SK-N-SH treated with all-trans-retinoic acid at 6 μM for 48 hours (cell line): ENCODE data around the gene QSOX2.

Source experiments
- ATAC-seq: fragments of 200-7000 bp; cut with Tn5 transposase; 3 replicates; pipeline ENCODE4 v1.9.1; 2020; ENCODE audit warnings: mild to moderate bottlenecking, moderate library complexity
- ARNTL ChIP-seq: fragments of 450-650 bp; formaldehyde crosslinking; IDR thresholded peaks from 2 replicates; pipeline ENCODE4 v1.5.0; 2020; ENCODE audit warnings: low read depth, mild to moderate bottlenecking, moderate library complexity, borderline replicate concordance
- BACH2 ChIP-seq: fragments of 250-450 bp; sonication (Bioruptor Pico); IDR thresholded peaks from 2 replicates; pipeline ENCODE4 v1.9.0; 2021; ENCODE audit warnings: mild to moderate bottlenecking, borderline replicate concordance
- CREB5 ChIP-seq: fragments of 250-450 bp; sonication (Bioruptor Pico); IDR thresholded peaks from 2 replicates; pipeline ENCODE4 v1.5.1; 2020; ENCODE audit warnings: low read depth, mild to moderate bottlenecking, moderate library complexity
- CSRNP3 ChIP-seq: fragments of 250-450 bp; sonication (Bioruptor Pico); IDR thresholded peaks from 2 replicates; pipeline ENCODE4 v1.5.1; 2021; ENCODE audit warnings: mild to moderate bottlenecking, moderate library complexity
- ESRRG ChIP-seq: fragments of 250-450 bp; sonication (Bioruptor Pico); IDR thresholded peaks from 2 replicates; pipeline ENCODE4 v1.6.1; 2021; ENCODE audit warnings: mild to moderate bottlenecking
- GLIS3 ChIP-seq: fragments of 250-450 bp; sonication (Bioruptor Pico); IDR thresholded peaks from 2 replicates; pipeline ENCODE4 v1.5.0; 2020; ENCODE audit warnings: mild to moderate bottlenecking, moderate library complexity
- ISL1 ChIP-seq: fragments of 250-450 bp; sonication (Bioruptor Pico); IDR thresholded peaks from 2 replicates; pipeline ENCODE4 v2.1.2; 2022; ENCODE audit warnings: mild to moderate bottlenecking, moderate library complexity
- PATZ1 ChIP-seq: fragments of 250-450 bp; sonication (Bioruptor Pico); IDR thresholded peaks from 2 replicates; pipeline ENCODE4 v1.8.0; 2020; ENCODE audit warnings: mild to moderate bottlenecking, moderate library complexity, borderline replicate concordance
- POU6F1 ChIP-seq: fragments of 250-450 bp; sonication (Bioruptor Pico); IDR thresholded peaks from 2 replicates; pipeline ENCODE4 v1.8.0; 2021; ENCODE audit warnings: low read depth, mild to moderate bottlenecking, moderate library complexity, borderline replicate concordance
- PPARA ChIP-seq: fragments of 250-450 bp; sonication (Bioruptor Pico); IDR thresholded peaks from 2 replicates; pipeline ENCODE4 v1.5.0; 2020; ENCODE audit warnings: mild to moderate bottlenecking, borderline replicate concordance
- RARB ChIP-seq: fragments of 250-450 bp; sonication (Bioruptor Pico); IDR thresholded peaks from 2 replicates; pipeline ENCODE4 v1.8.0; 2021; ENCODE audit warnings: mild to moderate bottlenecking, moderate library complexity
- TCF4 ChIP-seq: fragments of 250-450 bp; sonication (Bioruptor Pico); IDR thresholded peaks from 2 replicates; pipeline ENCODE4 v1.8.0; 2021; ENCODE audit warnings: mild to moderate bottlenecking, moderate library complexity, borderline replicate concordance
- TOX ChIP-seq: fragments of 250-450 bp; sonication (Bioruptor Pico); IDR thresholded peaks from 2 replicates; pipeline ENCODE4 v1.8.0; 2021; ENCODE audit warnings: mild to moderate bottlenecking, moderate library complexity, borderline replicate concordance
- TSHZ2 ChIP-seq: fragments of 250-450 bp; sonication (Bioruptor Pico); IDR thresholded peaks from 2 replicates; pipeline ENCODE4 v1.5.0; 2020; ENCODE audit warnings: mild to moderate bottlenecking, moderate library complexity
- ZC3H10 ChIP-seq: fragments of 250-450 bp; sonication (Bioruptor Pico); IDR thresholded peaks from 2 replicates; pipeline ENCODE4 v1.5.1; 2021; ENCODE audit warnings: mild to moderate bottlenecking, moderate library complexity
- ZFP3 ChIP-seq: fragments of 250-450 bp; sonication (Bioruptor Pico); IDR thresholded peaks from 2 replicates; pipeline ENCODE4 v1.5.0; 2020; ENCODE audit warnings: mild to moderate bottlenecking, moderate library complexity
- ZFP30 ChIP-seq: fragments of 450-650 bp; formaldehyde crosslinking; IDR thresholded peaks from 2 replicates; pipeline ENCODE4 v1.5.0; 2022; ENCODE audit warnings: mild to moderate bottlenecking, moderate library complexity
- ZNF565 ChIP-seq: fragments of 450-650 bp; formaldehyde crosslinking; conservative IDR thresholded peaks from 2 replicates; pipeline ENCODE4 v1.5.0; 2020; ENCODE audit warnings: low read depth, mild to moderate bottlenecking, moderate library complexity
- ZNF70 ChIP-seq: fragments of 450-650 bp; formaldehyde crosslinking; IDR thresholded peaks from 2 replicates; pipeline ENCODE4 v1.5.0; 2020; ENCODE audit warnings: mild to moderate bottlenecking, moderate library complexity
- ZNF8 ChIP-seq: fragments of 450-650 bp; formaldehyde crosslinking; IDR thresholded peaks from 2 replicates; pipeline ENCODE4 v1.5.0; 2020; ENCODE audit warnings: mild to moderate bottlenecking, moderate library complexity

QSOX2 gene

GRCh38 chr9:136178061-136178772 lies 67.4 kb downstream of the QSOX2 start:
- TF ChIP-seq TSHZ2 (CRISPR knock-in tag) (no peak), PATZ1 (no peak), TOX (CRISPR knock-in tag) (no peak), CSRNP3 (CRISPR knock-in tag) (no peak), ARNTL (CRISPR knock-in tag) (no peak), PPARA (CRISPR knock-in tag) (no peak), ZNF8 (CRISPR knock-in tag) (no peak), ISL1 (no peak), RARB (CRISPR knock-in tag) (no peak), ZFP3 (no peak)
- ATAC-seq, result peak; percentile 55

- TF ChIP-seq TCF4 (CRISPR knock-in tag), result peak; percentile 19; the same call in 1 of the 2 replicates
- no peak for TF ChIP-seq RARB (CRISPR knock-in tag)
- TF ChIP-seq, all 23 proteins: peak for 1
- peak; percentile 23 for ATAC-seq
Observed at GRCh38 chr9:136177224-136177623, 68.4 kb downstream of the QSOX2 start.

GRCh38 chr9:136175616-136176197 lies 69.9 kb downstream of the QSOX2 start:
- TF ChIP-seq ZNF70 (CRISPR knock-in tag), result no peak
- TF ChIP-seq CREB5 (CRISPR knock-in tag), result no peak
- no peak for TF ChIP-seq ZNF565 (CRISPR knock-in tag)
- TF ChIP-seq ZFP3, result no peak
- no peak for TF ChIP-seq ISL1
- TF ChIP-seq RARB (CRISPR knock-in tag), result no peak
- no peak for TF ChIP-seq TCF4 (CRISPR knock-in tag)
- no peak for TF ChIP-seq POU6F1 (CRISPR knock-in tag)
- TF ChIP-seq ESRRG (CRISPR knock-in tag), result no peak
- no peak for TF ChIP-seq PPARA (CRISPR knock-in tag)
- no peak for TF ChIP-seq PATZ1
- no peak for TF ChIP-seq ZC3H10 (CRISPR knock-in tag)
- no peak for TF ChIP-seq BACH2
- no peak for TF ChIP-seq ZFP30 (CRISPR knock-in tag)
- no peak for TF ChIP-seq ARNTL (CRISPR knock-in tag)
- TF ChIP-seq TSHZ2 (CRISPR knock-in tag), result no peak
- TF ChIP-seq GLIS3 (CRISPR knock-in tag), result no peak
- no peak for ATAC-seq
